ENCODE measurements around the gene CPN2. TPM values are rescaled to one million over a fixed set of nuclear protein-coding genes. Genes with fewer than 3 reads are reported as not detected.

The CPN2 gene
- total RNA-seq, 1 experiment from 2014 or later: not detected

DNA sequence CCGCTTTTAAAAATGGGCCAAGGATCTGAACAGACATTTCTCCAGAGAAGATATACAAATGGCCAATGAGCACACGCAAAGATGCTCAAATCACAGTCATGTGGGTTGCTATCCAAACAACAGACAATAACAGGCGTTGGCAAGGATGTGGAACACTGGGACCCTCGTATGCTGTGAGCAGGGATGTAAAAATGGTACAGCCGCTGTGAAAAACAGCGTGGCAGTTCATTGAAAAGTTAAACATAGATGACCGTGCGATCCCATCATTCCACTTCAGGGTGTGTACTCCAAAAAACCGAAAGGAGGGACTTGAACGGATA is 25.1 kb upstream of the CPN2 start:
- no peaks in the 10 kb centered on the region for H3K79me2 ChIP-seq (ENCODE audit: insufficient read depth, low read length)
- no peak overlapping the region for H2BK120ac ChIP-seq (ENCODE audit: low read depth, low read length, poor library complexity, severe bottlenecking)
- H2BK12ac ChIP-seq (ENCODE audit: insufficient read length, low read depth, low read length): no peak overlapping the region
- no peak overlapping the region for H3K9ac ChIP-seq (ENCODE audit: extremely low read depth, insufficient read length, low read length)
- H3K56ac ChIP-seq (ENCODE audit: insufficient read length, low read depth, low read length): no peak overlapping the region
- no peak overlapping the region for H2AK5ac ChIP-seq (ENCODE audit: insufficient read length, low read length)
- H3T11ph ChIP-seq (ENCODE audit: low read length): no peak overlapping the region
- Mint-ChIP-seq H3K27me3 (ENCODE audit: low read depth) (peaks cover 5% of the 10 kb centered on the region), H3K9me3 (no peaks in the 10 kb centered on the region; a peak in 1 of 5 replicates), H3K36me3 (ENCODE audit: insufficient read depth in 1 of 3, low read depth in 3 of 3) (no peaks in the 10 kb centered on the region; a peak in 1 of 7 replicates), H3K27ac (no peak overlapping the region), H3K4me3 (no peak overlapping the region), H3K4me1 (peaks cover 26 to 47% of the 10 kb centered on the region in 2 experiments)
- H4K20me1 ChIP-seq (ENCODE audit: control insufficient read depth, insufficient read depth, insufficient read length): no peaks in the 10 kb centered on the region
- H3K23me2 ChIP-seq (ENCODE audit: insufficient read length, low read depth, low read length, poor library complexity, severe bottlenecking): no peaks in the 10 kb centered on the region
- H3K27me3 ChIP-seq (ENCODE audit: insufficient read depth, low read length): no peaks in the 10 kb centered on the region
- H3K4me1 ChIP-seq (ENCODE audit: insufficient read depth, low read length): no peaks in the 10 kb centered on the region; the same call in 1 of the 2 replicates
- H2BK5ac ChIP-seq (ENCODE audit: insufficient read length, low read length): no peak overlapping the region
- H4K91ac ChIP-seq (ENCODE audit: insufficient read length, low read depth, low read length): no peak overlapping the region
- no CpG with 5 or more reads among the region's 10 CpGs for WGBS (ENCODE audit: extremely low coverage, insufficient read length, low lambda C conversion rate)
- no peak overlapping the region for H3K18ac ChIP-seq (ENCODE audit: insufficient read length, low read depth, low read length)
- no peak overlapping the region for H2BK15ac ChIP-seq (ENCODE audit: low read depth, low read length)
- no peak overlapping the region for H3K23ac ChIP-seq (ENCODE audit: insufficient read length, low read depth, low read length)
- H2AFZ ChIP-seq (ENCODE audit: low read length): no peak overlapping the region
- no peaks in the 10 kb centered on the region for H3K9me3 ChIP-seq (ENCODE audit: control insufficient read depth, low read depth, low read length)
- no peaks in the 10 kb centered on the region for H3K79me1 ChIP-seq (ENCODE audit: insufficient read depth, low read depth, low read length, poor library complexity, severe bottlenecking)
- H4K5ac ChIP-seq (ENCODE audit: insufficient read length, low read depth, low read length): no peak overlapping the region
- H3K4ac ChIP-seq (ENCODE audit: low read depth, low read length): no peak overlapping the region
- H3K14ac ChIP-seq (ENCODE audit: insufficient read depth, low read length): no peak overlapping the region
- no peak overlapping the region for H4K8ac ChIP-seq (replicated peaks; ENCODE audit: insufficient read length, low read depth, low read length)
- DNase-seq: no peak
- H3K27ac ChIP-seq (ENCODE audit: insufficient read length, low read depth, low read length): no peak overlapping the region
- no peak overlapping the region for H2BK20ac ChIP-seq (ENCODE audit: low read depth, low read length, poor library complexity, severe bottlenecking)
- no peak overlapping the region for H3K4me2 ChIP-seq (ENCODE audit: insufficient read depth, insufficient read length, low read length)
- TF ChIP-seq, protein P1, sequence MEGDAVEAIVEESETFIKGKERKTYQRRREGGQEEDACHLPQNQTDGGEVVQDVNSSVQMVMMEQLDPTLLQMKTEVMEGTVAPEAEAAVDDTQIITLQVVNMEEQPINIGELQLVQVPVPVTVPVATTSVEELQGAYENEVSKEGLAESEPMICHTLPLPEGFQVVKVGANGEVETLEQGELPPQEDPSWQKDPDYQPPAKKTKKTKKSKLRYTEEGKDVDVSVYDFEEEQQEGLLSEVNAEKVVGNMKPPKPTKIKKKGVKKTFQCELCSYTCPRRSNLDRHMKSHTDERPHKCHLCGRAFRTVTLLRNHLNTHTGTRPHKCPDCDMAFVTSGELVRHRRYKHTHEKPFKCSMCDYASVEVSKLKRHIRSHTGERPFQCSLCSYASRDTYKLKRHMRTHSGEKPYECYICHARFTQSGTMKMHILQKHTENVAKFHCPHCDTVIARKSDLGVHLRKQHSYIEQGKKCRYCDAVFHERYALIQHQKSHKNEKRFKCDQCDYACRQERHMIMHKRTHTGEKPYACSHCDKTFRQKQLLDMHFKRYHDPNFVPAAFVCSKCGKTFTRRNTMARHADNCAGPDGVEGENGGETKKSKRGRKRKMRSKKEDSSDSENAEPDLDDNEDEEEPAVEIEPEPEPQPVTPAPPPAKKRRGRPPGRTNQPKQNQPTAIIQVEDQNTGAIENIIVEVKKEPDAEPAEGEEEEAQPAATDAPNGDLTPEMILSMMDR (conservative IDR thresholded peaks at IDR 0.05): no peak

Measured in H9 (cell line).